ENCODE measurements around the gene UBE2C.

DNA sequence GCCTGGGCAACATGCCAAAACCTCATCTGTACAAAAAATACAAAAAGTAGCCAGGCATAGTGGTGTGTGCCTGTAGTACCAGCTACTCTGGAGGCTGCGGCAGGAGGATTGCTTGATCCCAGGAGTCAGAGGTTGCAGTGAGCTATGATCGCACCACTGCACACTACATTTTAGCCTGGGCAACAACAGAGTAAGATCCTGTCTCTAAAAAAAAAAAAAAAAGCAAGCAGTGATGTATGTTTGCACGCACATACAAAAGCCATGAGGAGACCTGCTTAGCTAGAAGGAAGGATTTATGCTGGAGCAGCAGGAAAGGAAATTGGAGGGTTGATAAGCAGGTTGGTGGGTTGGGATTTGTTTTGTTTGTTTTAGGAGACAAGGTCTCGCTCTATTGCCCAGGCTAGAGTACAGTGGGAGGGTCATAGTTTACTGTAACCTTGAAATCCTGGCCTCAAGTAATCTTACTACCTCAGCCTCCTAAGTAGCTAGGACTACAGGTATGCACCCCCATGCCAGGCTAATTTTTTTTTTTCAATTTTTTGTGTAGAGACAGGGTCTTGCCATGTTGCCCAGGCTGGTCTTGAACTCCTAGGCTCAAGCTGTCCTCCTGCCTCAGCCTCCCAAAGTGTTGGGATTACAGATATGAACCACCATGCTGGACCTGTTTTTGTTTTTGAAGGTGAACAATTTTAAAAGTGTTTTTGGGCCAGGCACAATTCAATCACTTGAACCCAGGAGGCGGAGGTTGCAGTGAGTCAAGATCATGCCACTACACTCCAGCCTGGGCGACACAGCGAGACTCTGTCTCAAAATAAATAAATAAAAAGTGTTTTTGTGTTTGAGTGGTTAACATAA lies 49.0 kb downstream of the UBE2C start:
- no peak for TF ChIP-seq EZH2 (IDR thresholded peaks at IDR 0.05; ENCODE audit: low read depth, low read length, severe bottlenecking)
- TF ChIP-seq RAD21 (IDR thresholded peaks at IDR 0.05 in 1 of 2, conservative IDR thresholded peaks at IDR 0.05 in 1 of 2; ENCODE audit: low read depth in 2 of 2, low read length in 2 of 2) = no peak
- TF ChIP-seq, protein P1, sequence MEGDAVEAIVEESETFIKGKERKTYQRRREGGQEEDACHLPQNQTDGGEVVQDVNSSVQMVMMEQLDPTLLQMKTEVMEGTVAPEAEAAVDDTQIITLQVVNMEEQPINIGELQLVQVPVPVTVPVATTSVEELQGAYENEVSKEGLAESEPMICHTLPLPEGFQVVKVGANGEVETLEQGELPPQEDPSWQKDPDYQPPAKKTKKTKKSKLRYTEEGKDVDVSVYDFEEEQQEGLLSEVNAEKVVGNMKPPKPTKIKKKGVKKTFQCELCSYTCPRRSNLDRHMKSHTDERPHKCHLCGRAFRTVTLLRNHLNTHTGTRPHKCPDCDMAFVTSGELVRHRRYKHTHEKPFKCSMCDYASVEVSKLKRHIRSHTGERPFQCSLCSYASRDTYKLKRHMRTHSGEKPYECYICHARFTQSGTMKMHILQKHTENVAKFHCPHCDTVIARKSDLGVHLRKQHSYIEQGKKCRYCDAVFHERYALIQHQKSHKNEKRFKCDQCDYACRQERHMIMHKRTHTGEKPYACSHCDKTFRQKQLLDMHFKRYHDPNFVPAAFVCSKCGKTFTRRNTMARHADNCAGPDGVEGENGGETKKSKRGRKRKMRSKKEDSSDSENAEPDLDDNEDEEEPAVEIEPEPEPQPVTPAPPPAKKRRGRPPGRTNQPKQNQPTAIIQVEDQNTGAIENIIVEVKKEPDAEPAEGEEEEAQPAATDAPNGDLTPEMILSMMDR (IDR thresholded peaks at IDR 0.05; ENCODE audit: control extremely low read depth in 1 of 3, insufficient read depth in 1 of 3, low read depth in 1 of 3, low read length in 3 of 3) = no peak
- TF ChIP-seq SP1 (IDR thresholded peaks at IDR 0.05; ENCODE audit: low read depth, low read length) = no peak

Data from H1 (cell line).